ENCODE data around the gene SLC6A20.

The SLC6A20 gene

DNA sequence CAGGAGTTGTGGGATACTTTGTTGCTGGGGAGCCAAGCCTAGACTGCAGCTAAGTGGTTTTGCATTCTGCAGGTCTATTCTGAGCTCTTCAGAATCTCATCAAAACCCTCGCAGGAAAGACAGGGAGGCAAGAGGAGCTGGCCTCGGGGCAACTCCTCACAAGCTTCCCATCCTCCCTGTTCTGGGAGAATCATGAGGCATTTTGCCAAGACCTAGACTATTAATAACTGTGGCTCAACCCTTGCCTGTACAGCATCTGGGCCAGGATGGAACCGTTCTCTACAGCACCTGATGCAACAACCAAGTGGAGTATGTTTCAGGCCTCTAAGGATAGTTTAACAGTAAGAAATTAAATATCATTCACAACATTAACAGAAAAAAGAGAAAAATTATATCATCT is 20.2 kb upstream of the SLC6A20 start:
- no peak overlapping the region for H3K27ac ChIP-seq
- DNase-seq (ENCODE audit: low spot score): no peak

GRCh38 chr3:45814322-45814721 is 18.0 kb upstream of the SLC6A20 start:
- no peak for DNase-seq (ENCODE audit: low spot score)
- TF ChIP-seq CTCF (IDR thresholded peaks at IDR 0.05): no peak
- H3K27ac ChIP-seq: no peak overlapping the region
- no peak overlapping the region for H3K4me3 ChIP-seq

More for the DNA sequence above, 20.2 kb upstream of the SLC6A20 start:
- no peak overlapping the region for H3K4me3 ChIP-seq
- no peak for TF ChIP-seq CTCF (IDR thresholded peaks at IDR 0.05)

DNA sequence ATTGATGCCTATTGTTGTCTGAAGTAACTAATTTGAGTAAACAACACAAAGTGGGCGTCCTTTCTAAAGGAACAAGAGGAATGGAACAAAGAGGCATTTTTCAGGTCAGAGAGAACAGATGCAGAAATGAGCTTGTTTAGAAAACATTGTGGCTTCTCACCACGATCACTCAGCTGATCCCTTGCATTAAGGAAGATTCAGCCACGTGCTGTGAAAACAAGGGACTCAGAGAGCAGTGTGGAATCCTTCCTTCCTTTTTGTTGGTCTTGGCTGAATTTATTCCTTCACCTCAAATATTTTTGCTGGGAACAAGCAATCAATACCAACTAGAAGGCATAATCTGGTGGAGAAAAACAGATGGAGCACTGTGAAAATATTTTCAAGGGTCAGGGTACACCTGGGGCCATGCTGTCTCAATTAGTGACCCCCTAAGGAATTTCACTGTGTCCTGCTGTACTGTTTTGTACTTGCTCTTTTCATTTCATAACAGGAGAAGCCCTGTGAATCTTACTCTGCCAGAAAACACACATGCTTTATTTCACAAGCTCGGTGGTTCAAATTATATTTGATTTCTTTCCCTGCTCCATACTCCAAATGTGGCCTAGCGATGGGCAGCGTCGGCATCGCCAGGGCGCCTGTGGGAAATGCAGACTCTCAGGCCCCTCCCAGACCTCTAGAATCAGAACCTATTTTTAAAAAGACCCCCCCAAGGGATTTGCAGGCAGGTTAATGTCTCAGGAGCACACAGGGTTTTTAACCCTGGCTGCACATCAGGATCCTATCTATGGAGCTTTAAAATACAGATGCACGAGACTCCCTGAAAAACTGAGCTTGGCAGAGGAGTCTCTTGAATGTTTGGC is 11.6 kb upstream of the SLC6A20 start:
- no peak overlapping the region for H3K4me3 ChIP-seq
- no peak for DNase-seq (ENCODE audit: low spot score)
- TF ChIP-seq CTCF (IDR thresholded peaks at IDR 0.05): no peak
- no peak overlapping the region for H3K27ac ChIP-seq

DNA sequence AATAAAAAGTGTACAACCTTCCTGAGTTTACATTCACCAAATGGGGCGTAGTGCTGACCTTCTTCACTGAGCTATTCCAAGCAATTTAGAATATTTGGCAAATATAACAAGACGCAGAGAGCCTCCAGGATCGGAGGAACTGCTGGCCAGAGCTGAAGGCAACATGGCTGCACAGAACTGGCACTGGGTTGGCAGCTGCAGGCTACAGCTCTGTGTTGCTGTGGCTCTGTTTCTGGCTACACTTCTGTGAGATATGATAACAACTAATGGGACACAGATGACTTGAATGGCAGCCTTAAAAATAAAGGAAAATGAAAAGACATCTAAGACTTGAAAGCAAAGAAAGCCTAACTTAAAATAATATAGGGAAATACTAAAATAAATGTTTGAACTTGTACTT is 10.8 kb upstream of the SLC6A20 start:
- Histone ChIP-seq H3K4me3 (no peak overlapping the region), H3K27ac (no peak overlapping the region)
- TF ChIP-seq CTCF (IDR thresholded peaks at IDR 0.05): no peak
- no peak for DNase-seq (ENCODE audit: low spot score)

DNA sequence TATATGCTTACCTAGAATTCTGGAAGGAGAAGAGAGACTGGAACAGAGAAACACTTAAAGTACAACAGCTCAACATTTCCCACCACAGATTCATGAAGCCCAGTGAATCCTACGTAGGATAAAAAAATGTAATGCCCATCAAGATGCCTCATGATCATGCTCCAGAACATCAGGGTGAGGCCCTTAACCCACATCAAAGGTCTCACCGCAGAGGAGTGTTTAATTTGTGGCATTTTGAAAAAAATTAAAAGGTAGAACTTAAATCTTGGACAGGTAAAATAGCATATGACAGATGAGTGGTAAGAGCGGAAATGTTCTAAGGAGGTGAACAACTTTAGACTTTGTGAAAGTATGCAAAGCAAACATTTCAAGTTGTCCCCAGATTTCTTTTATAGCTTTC is 9.7 kb upstream of the SLC6A20 start:
- H3K27ac ChIP-seq: no peak overlapping the region
- no peak for DNase-seq (ENCODE audit: low spot score)
- no peak overlapping the region for H3K4me3 ChIP-seq
- no peak for TF ChIP-seq CTCF (IDR thresholded peaks at IDR 0.05)

- no peak for DNase-seq (ENCODE audit: low spot score)
- H3K4me3 ChIP-seq: no peak overlapping the region
- TF ChIP-seq CTCF (IDR thresholded peaks at IDR 0.05): no peak
- no peak overlapping the region for H3K27ac ChIP-seq
Measured at GRCh38 chr3:45803252-45803935, 7.1 kb upstream of the SLC6A20 start.

DNA sequence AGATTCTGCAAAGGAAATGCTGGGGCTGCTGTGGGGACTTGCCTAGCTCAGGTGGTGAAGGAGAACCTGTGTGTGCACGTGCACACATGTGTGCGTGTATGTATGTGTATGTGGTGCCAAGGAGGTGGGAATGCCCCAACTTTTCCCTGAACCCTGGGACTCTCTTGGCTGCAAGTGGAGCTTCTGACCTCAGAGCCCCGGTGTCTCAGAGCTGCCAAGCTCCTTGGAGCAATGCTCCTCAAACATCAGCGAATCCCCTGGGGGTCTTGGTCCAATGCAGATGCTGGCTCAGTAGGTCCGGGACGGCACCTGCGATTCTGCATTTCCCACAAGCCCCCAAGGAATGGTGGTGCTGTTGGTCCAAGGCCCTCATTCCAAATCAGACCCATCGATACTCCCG is 5.8 kb upstream of the SLC6A20 start:
- TF ChIP-seq CTCF (IDR thresholded peaks at IDR 0.05): no peak
- DNase-seq (ENCODE audit: low spot score): no peak

More for the DNA sequence above, 5.8 kb upstream of the SLC6A20 start:
- Histone ChIP-seq H3K4me3 (no peak overlapping the region), H3K27ac (no peak overlapping the region)
